A673 (cell line): ENCODE data around the gene GPR62. TPM values are rescaled to one million over a fixed set of nuclear protein-coding genes. Genes with fewer than 3 reads are reported as not detected.

Source experiments
- BruUV-seq: library from RNA; stranded (reverse); fragments of 400-500 nt; replicated peaks from 2 replicates; lab custom pipeline; 2021; lab: Mats Ljungman, UMichigan
- CTCF ChIA-PET: fragments of 300-600 bp; sonication (Branson Sonifier 250); formaldehyde crosslinking; loops from one replicate; lab custom pipeline; 2022; ENCODE audit warnings: antibody characterized with exemption; lab: Charles Lee
- POLR2A ChIA-PET: fragments of 300-600 bp; sonication (Branson Sonifier 250); formaldehyde crosslinking; loops from one replicate; lab custom pipeline; 2022; ENCODE audit warnings: antibody characterized with exemption; ENCODE audit not compliant: low non-redundant PET; lab: Charles Lee
- DNase-seq: peaks from one replicate; pipeline ENCODE4 v3.0.0-alpha.2; 2015; ENCODE audit warnings: low spot score
- H3K27ac ChIP-seq: fragments of 200-600 bp; sonication (generic); 2 replicates; pipeline ENCODE4 v1.5.1; 2016; ENCODE audit warnings: mixed run types, low read depth, mild to moderate bottlenecking, mixed read lengths, antibody characterized with exemption, low read length; ENCODE audit not compliant: poor library complexity, severe bottlenecking
- H3K27me3 ChIP-seq: fragments of 200-600 bp; sonication (generic); replicated peaks from 2 replicates; pipeline ENCODE4 v1.6.1; 2017; ENCODE audit warnings: mixed run types, low read depth, mild to moderate bottlenecking, mixed read lengths, antibody characterized with exemption, low read length; ENCODE audit not compliant: insufficient read depth, poor library complexity
- H3K36me3 ChIP-seq: fragments of 200-600 bp; sonication (generic); 2 replicates; pipeline ENCODE4 v1.6.1; 2016; ENCODE audit warnings: mixed run types, mild to moderate bottlenecking, mixed read lengths, antibody characterized with exemption, low read length; ENCODE audit not compliant: insufficient read depth, poor library complexity, severe bottlenecking
- H3K4me1 ChIP-seq: fragments of 200-600 bp; sonication (generic); 2 replicates; pipeline ENCODE4 v1.6.1; 2017; ENCODE audit warnings: mixed run types, mild to moderate bottlenecking, mixed read lengths, antibody characterized with exemption, low read length; ENCODE audit not compliant: insufficient read depth, poor library complexity, severe bottlenecking
- H3K4me3 ChIP-seq: fragments of 200-600 bp; sonication (generic); 2 replicates; pipeline ENCODE4 v1.5.1; 2016; ENCODE audit warnings: low read depth, mixed run types, mild to moderate bottlenecking, mixed read lengths, low read length; ENCODE audit not compliant: poor library complexity, severe bottlenecking
- H3K9me3 ChIP-seq: fragments of 200-600 bp; sonication (generic); 2 replicates; pipeline ENCODE4 v1.6.1; 2016; ENCODE audit warnings: mixed run types, low read depth, mild to moderate bottlenecking, mixed read lengths, antibody characterized with exemption, low read length; ENCODE audit not compliant: poor library complexity, severe bottlenecking
- EZH2 ChIP-seq: fragments of 200-600 bp; sonication (generic); IDR thresholded peaks from 2 replicates; pipeline ENCODE4 v1.6.1; 2017; ENCODE audit warnings: borderline replicate concordance, low read depth, mild to moderate bottlenecking, mixed read lengths, antibody characterized with exemption, low read length; ENCODE audit not compliant: poor library complexity, severe bottlenecking
- intact Hi-C: fragments of 100-400 bp; cut with micrococcal nuclease; formaldehyde crosslinking; loops from one replicate; pipeline ENCODE4 v1.10.0; 2022; ENCODE audit not compliant: unreplicated experiment
- total RNA-seq: library from RNA; stranded (reverse); gene quantifications from 2 replicates; pipeline ENCODE4 v1.2.3, GENCODE V29; 2021
- TF ChIP-seq, protein P1 (sequence below): fragments of 300-800, 200-600 bp; sonication (generic); conservative IDR thresholded peaks from 2 replicates; pipeline ENCODE4 v1.5.1; 2017; ENCODE audit warnings: low read depth, mild to moderate bottlenecking, antibody characterized with exemption, low read length, moderate library complexity, mixed read lengths

The GPR62 gene
- total RNA-seq, 1 experiment from 2014 or later: not detected

DNA sequence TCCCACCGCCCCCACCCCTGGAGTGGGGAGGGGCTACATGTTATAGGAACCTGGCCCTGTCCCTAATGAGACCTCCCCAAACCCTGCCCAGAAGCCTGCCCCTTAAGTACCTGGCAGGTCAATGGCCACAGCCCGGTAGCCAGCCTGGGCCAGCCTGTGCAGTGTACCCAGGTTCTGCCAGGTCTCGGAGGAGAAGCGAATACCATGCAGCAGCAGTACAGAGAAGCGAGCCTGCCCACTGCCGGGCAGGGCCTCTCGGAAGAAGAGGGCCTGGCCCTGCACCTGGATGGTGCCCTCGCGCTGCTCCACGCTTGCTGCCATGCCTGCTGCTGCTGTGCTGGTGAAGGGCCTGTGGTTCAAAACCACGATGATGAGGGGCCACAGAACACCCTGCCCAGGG lies 16.2 kb downstream of the GPR62 start:
- no TSS peak for BruUV-seq
- POLR2A ChIA-PET: no interaction called here

DNA sequence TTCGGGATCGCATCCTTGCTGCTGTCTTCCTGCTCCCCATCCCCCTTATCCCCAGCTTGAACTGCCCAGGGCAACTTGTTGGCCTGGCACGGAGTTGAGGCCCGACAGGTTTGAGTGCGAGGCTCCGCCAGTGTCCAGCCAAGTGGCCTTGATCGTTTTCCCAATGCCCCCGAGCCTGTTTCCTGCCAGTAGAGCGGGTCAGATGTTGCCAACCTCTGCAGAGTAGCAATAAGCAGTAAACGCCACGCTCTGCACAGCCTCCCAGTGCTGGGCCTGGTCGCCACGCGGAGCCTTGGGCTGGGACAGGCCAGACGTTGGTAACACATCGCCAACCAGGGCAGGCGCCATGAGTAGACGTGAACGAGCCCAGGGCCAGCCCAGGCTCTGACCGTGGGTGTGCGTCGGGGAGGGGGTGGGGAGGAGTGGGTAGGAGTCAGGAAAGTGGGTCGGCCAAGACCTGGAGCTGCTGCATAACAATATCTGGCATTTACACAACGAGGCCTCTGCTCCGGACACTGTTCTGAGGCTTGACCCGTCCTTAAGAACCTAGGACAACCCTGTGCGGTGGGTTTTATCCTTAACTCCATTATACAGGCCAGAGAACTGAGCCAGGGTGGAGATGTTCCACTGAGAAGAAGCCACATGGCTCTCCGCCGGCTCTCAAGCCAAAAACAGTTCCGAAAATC lies 19.2 kb downstream of the GPR62 start:
- TF ChIP-seq, protein P1, sequence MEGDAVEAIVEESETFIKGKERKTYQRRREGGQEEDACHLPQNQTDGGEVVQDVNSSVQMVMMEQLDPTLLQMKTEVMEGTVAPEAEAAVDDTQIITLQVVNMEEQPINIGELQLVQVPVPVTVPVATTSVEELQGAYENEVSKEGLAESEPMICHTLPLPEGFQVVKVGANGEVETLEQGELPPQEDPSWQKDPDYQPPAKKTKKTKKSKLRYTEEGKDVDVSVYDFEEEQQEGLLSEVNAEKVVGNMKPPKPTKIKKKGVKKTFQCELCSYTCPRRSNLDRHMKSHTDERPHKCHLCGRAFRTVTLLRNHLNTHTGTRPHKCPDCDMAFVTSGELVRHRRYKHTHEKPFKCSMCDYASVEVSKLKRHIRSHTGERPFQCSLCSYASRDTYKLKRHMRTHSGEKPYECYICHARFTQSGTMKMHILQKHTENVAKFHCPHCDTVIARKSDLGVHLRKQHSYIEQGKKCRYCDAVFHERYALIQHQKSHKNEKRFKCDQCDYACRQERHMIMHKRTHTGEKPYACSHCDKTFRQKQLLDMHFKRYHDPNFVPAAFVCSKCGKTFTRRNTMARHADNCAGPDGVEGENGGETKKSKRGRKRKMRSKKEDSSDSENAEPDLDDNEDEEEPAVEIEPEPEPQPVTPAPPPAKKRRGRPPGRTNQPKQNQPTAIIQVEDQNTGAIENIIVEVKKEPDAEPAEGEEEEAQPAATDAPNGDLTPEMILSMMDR: no peak
- no peak for TF ChIP-seq EZH2
- DNase-seq: no peak
- POLR2A ChIA-PET: no interaction called here
- H3K36me3 ChIP-seq: no peaks in the 10 kb centered on the region
- BruUV-seq: no TSS peak
- intact Hi-C loops: loop anchor here (2.0 kb wide), 1 partner anchor 32 kb away; the partner anchor contains the start of gene PARP3
- CTCF ChIA-PET: interaction anchor here (1.0 kb wide), 2 partner anchors 19 to 83 kb away, joined by 3 to 6 read pairs; partner anchors contain the start of gene GPR62
- H3K9me3 ChIP-seq: no peaks in the 10 kb centered on the region
- H3K4me1 ChIP-seq: peaks cover 8% of the 10 kb centered on the region
- peak overlapping the region; percentile 63 for H3K4me3 ChIP-seq
- H3K27me3 ChIP-seq: no peaks in the 10 kb centered on the region
- H3K27ac ChIP-seq: no peak overlapping the region

More for the DNA sequence above, 16.2 kb downstream of the GPR62 start:
- H3K9me3 ChIP-seq: no peaks in the 10 kb centered on the region
- H3K27ac ChIP-seq: no peak overlapping the region
- intact Hi-C loops: no loop called here
- no peak for DNase-seq
- H3K27me3 ChIP-seq: no peaks in the 10 kb centered on the region
- H3K4me3 ChIP-seq: no peak overlapping the region
- no peak for TF ChIP-seq EZH2
- TF ChIP-seq, protein P1: no peak
- H3K4me1 ChIP-seq: peaks cover 8% of the 10 kb centered on the region
- CTCF ChIA-PET: interaction anchor here (0.6 kb wide), 1 partner anchor 14 kb away, joined by 4 read pairs; no protein-coding TSS in a partner anchor
- no peaks in the 10 kb centered on the region for H3K36me3 ChIP-seq

DNA sequence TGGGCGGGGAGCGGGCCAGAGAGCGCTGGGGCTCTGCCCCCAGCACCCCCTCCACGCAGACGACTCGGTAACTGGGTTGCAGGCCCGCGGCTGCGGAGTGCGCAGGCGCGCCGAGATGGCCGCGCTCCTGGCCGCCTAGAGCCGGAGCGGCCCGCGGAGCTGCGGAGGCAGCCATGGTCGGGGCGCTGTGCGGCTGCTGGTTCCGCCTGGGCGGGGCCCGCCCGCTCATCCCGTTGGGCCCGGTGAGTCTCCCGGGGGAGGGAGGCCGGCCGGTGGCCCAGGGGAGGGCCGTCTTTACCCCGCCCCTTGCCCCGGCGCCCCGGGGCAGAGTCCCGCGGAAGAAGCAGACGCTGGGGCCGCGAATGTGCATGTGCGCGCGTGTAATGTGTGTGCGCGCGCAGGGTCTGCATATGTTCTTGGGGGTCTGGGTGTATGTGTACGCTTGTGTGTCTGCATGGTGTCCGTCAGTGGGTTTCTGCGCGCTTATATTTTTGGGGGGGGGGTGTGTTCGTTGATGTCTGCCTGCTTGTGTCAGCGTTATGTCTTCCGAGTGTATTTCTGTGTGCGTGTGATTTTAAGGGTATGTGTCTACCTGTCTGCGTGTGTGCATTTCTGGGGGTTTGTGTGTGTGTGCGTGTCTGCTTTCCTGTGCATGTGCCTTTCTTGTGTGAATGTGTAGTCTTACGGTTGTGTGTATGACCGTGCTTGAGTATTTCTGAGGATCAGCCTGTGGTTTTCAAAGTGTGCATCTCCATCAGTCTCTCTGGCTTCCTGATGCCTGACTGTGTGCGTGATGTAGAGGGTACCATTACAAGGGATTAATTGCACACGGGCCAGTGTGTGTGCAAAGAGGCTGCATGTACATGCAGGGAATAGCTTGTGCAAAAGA lies 20.0 kb downstream of the GPR62 start, which contains the start of gene ABHD14A:
Gene ABHD14A (plus strand): TSS at position 102 of the 889 bp plus-strand sequence. CDS start 72 bp downstream, at position 174.
- intact Hi-C loops: loop anchor here (2.0 kb wide), 1 partner anchor 32 kb away; the partner anchor contains the start of gene PARP3
- CTCF ChIA-PET: no interaction called here
- POLR2A ChIA-PET: no interaction called here
- peaks cover 8% of the 10 kb centered on the region for H3K4me1 ChIP-seq
- no TSS peak for BruUV-seq
- no peaks in the 10 kb centered on the region for H3K36me3 ChIP-seq
- peak; percentile 55 for DNase-seq
- no peaks in the 10 kb centered on the region for H3K27me3 ChIP-seq
- H3K27ac ChIP-seq: no peak within 1 kb of the TSS
- TF ChIP-seq EZH2: no peak
- TF ChIP-seq, protein P1: no peak
- H3K4me3 ChIP-seq: peak within 1 kb of the TSS; percentile 63
- no peaks in the 10 kb centered on the region for H3K9me3 ChIP-seq
